Activated CD8-positive, alpha-beta T cell treated with anti-CD3 and anti-CD28 coated beads for 36 hours (primary cell): ENCODE results near the gene TRABD2B. TPM values are rescaled to one million over a fixed set of nuclear protein-coding genes. Genes with fewer than 3 reads are reported as not detected.

Source experiments
- ATAC-seq: fragments of 200-7000 bp; cut with Tn5 transposase; one replicate; pipeline ENCODE4 v1.10.0; 2021; ENCODE audit warnings: mild to moderate bottlenecking, moderate library complexity
- CTCF ChIA-PET: fragments of 350-600 bp; sonication (Branson Sonifier 250); formaldehyde crosslinking; loops from one replicate; lab custom pipeline; 2021; ENCODE audit warnings: antibody characterized with exemption; lab: Charles Lee
- POLR2A ChIA-PET: fragments of 350-600 bp; sonication (Branson Sonifier 250); formaldehyde crosslinking; loops from one replicate; lab custom pipeline; 2021; ENCODE audit warnings: antibody characterized with exemption; lab: Charles Lee
- DNase-seq: peaks from one replicate; pipeline ENCODE4 v3.0.0-alpha.2; 2020
- H3K27ac Mint-ChIP-seq: one replicate; pipeline ENCODE4 v1.8.0; 2021; ENCODE audit warnings: mild to moderate bottlenecking, mixed read lengths
- H3K27me3 Mint-ChIP-seq: one replicate; pipeline ENCODE4 v1.8.0; 2021; ENCODE audit warnings: mixed read lengths
- H3K36me3 Mint-ChIP-seq: one replicate; pipeline ENCODE4 v1.8.0; 2021; ENCODE audit warnings: low read depth, mixed read lengths
- H3K4me1 Mint-ChIP-seq: one replicate; pipeline ENCODE4 v1.8.0; 2021; ENCODE audit warnings: low read depth, mixed read lengths
- H3K4me3 Mint-ChIP-seq: one replicate; pipeline ENCODE4 v1.8.0; 2021; ENCODE audit warnings: mild to moderate bottlenecking, moderate library complexity, mixed read lengths
- H3K9me3 Mint-ChIP-seq: one replicate; pipeline ENCODE4 v1.8.0; 2021; ENCODE audit warnings: mixed read lengths
- intact Hi-C: fragments of 100-400 bp; cut with micrococcal nuclease; formaldehyde crosslinking; loops from one replicate; pipeline ENCODE4 v1.10.0; 2022
- total RNA-seq, 2 experiments: library from RNA; stranded (reverse); gene quantifications; one replicate each; pipeline ENCODE4 v1.2.3, GENCODE V29; 2021
- TF ChIP-seq, protein P1 (sequence below): fragments of 200-600 bp; IDR thresholded peaks from one replicate; pipeline ENCODE4 v1.8.0; 2022; ENCODE audit warnings: antibody characterized with exemption, mild to moderate bottlenecking

TRABD2B gene
- total RNA-seq, 2 experiments from 2014 or later: not detected

GRCh38 chr1:48023488-48023887 lies 26.3 kb upstream of the TRABD2B start:
- no peak for ATAC-seq
- no peak overlapping the region for H3K27ac Mint-ChIP-seq
- H3K4me3 Mint-ChIP-seq: no peak overlapping the region
- intact Hi-C loops: no loop called here
- H3K27me3 Mint-ChIP-seq: peaks cover 12% of the 10 kb centered on the region
- TF ChIP-seq, protein P1, sequence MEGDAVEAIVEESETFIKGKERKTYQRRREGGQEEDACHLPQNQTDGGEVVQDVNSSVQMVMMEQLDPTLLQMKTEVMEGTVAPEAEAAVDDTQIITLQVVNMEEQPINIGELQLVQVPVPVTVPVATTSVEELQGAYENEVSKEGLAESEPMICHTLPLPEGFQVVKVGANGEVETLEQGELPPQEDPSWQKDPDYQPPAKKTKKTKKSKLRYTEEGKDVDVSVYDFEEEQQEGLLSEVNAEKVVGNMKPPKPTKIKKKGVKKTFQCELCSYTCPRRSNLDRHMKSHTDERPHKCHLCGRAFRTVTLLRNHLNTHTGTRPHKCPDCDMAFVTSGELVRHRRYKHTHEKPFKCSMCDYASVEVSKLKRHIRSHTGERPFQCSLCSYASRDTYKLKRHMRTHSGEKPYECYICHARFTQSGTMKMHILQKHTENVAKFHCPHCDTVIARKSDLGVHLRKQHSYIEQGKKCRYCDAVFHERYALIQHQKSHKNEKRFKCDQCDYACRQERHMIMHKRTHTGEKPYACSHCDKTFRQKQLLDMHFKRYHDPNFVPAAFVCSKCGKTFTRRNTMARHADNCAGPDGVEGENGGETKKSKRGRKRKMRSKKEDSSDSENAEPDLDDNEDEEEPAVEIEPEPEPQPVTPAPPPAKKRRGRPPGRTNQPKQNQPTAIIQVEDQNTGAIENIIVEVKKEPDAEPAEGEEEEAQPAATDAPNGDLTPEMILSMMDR: no peak
- H3K36me3 Mint-ChIP-seq: no peaks in the 10 kb centered on the region
- no peak for DNase-seq
- POLR2A ChIA-PET: no interaction called here
- H3K9me3 Mint-ChIP-seq: no peaks in the 10 kb centered on the region
- H3K4me1 Mint-ChIP-seq: no peaks in the 10 kb centered on the region
- CTCF ChIA-PET: no interaction called here

DNA sequence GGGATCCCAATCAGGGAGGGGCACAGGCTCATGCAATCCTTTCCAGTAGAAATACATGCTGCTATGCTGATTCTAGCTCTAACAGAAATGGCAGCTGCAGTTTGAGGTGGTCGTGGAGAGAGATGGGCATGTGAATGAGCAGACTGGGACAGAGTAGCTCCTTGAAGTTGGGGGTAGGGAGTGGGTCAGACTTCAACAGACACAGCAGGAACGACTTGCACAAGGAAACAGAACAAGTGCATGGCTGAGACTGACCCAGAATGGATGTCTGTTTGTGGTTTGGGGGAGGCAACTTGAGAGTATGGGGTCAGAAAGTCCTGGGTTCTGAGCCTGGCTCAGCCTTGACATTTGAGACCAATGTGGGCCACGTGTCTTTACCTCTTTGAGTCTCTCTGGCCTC lies 25.1 kb upstream of the TRABD2B start:
- TF ChIP-seq, protein P1: no peak
- H3K4me3 Mint-ChIP-seq: no peak overlapping the region
- ATAC-seq (no peak), DNase-seq (no peak)
- POLR2A ChIA-PET: no interaction called here
- CTCF ChIA-PET: no interaction called here
- H3K27me3 Mint-ChIP-seq: peaks cover 12% of the 10 kb centered on the region
- H3K4me1 Mint-ChIP-seq: no peaks in the 10 kb centered on the region
- intact Hi-C loops: no loop called here
- no peak overlapping the region for H3K27ac Mint-ChIP-seq
- H3K9me3 Mint-ChIP-seq: no peaks in the 10 kb centered on the region
- H3K36me3 Mint-ChIP-seq: no peaks in the 10 kb centered on the region

DNA sequence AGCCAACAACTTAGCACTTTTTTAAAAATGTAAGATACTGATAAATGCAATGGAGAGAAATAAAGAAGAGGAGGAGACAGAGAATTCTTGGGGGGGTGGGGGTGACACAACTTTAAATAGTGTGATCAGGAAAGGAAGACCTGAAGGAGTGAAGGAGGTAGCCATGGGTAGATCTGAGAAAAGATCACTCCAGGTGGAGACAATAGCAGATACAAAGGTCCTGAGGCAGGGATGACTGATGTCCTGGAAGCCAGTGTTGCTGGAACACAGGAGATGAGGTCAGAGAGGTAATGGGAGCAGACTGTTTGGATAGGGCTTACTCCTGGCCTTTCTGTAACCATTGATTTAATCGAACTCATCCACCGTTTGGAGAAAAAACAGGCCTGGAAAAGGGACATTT lies 24.6 kb upstream of the TRABD2B start:
- no peak for ATAC-seq
- TF ChIP-seq, protein P1: no peak
- DNase-seq: no peak
- H3K4me1 Mint-ChIP-seq: no peaks in the 10 kb centered on the region
- H3K36me3 Mint-ChIP-seq: no peaks in the 10 kb centered on the region
- H3K27me3 Mint-ChIP-seq: peaks cover 15% of the 10 kb centered on the region
- intact Hi-C loops: no loop called here
- no peak overlapping the region for H3K27ac Mint-ChIP-seq
- no peak overlapping the region for H3K4me3 Mint-ChIP-seq
- H3K9me3 Mint-ChIP-seq: no peaks in the 10 kb centered on the region
- ChIA-PET POLR2A (no interaction called here), CTCF (no interaction called here)

DNA sequence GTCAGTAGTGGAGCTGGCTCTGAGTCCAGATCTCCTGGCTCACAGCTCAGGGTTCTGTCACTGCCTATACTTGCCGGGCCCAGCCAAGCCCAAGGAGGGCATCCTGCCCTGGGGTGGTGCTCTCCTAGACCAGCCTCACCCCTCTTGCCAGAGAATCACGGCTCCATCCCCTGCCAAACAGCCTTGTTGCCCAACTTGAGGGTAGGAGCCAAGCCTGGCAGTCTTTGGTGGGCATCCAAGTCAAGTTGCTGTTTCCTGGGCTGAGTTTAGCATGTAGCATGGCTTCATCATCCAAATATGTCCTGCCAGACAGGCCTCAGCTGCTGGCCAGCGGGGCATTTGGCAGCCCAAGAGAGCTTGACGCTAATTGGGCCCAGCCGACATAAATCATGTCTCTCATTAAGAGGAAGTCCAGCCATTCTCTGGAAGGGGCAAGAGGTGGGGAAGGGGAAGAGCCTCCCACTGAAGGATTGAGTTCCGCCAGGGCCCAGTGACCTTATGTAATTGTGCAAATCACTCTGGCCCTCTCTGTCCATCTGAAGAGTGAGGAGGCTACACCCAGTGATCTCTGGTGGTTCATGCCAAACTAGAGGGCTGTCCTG lies 22.6 kb upstream of the TRABD2B start:
- TF ChIP-seq, protein P1: no peak
- no peaks in the 10 kb centered on the region for H3K36me3 Mint-ChIP-seq

GRCh38 chr1:48018799-48019198 lies 21.6 kb upstream of the TRABD2B start:
- H3K9me3 Mint-ChIP-seq: no peaks in the 10 kb centered on the region
- ChIA-PET CTCF (interaction anchor here (1.6 kb wide), 1 partner anchor 21 kb away, joined by 7 read pairs; the partner anchor contains the start of gene TRABD2B), POLR2A (no interaction called here)
- ATAC-seq (no peak), DNase-seq (no peak)
- TF ChIP-seq, protein P1: no peak
- H3K4me3 Mint-ChIP-seq: no peak overlapping the region
- no peaks in the 10 kb centered on the region for H3K36me3 Mint-ChIP-seq
- no peaks in the 10 kb centered on the region for H3K4me1 Mint-ChIP-seq
- peaks cover 24% of the 10 kb centered on the region for H3K27me3 Mint-ChIP-seq
- H3K27ac Mint-ChIP-seq: no peak overlapping the region
- intact Hi-C loops: no loop called here

More for the DNA sequence above, 22.6 kb upstream of the TRABD2B start:
- peaks cover 23% of the 10 kb centered on the region for H3K27me3 Mint-ChIP-seq
- DNase-seq: no peak
- no peaks in the 10 kb centered on the region for H3K4me1 Mint-ChIP-seq
- no peak for ATAC-seq
- H3K9me3 Mint-ChIP-seq: no peaks in the 10 kb centered on the region
- POLR2A ChIA-PET: no interaction called here
- H3K4me3 Mint-ChIP-seq: no peak overlapping the region
- intact Hi-C loops: no loop called here
- no peak overlapping the region for H3K27ac Mint-ChIP-seq
- CTCF ChIA-PET: interaction anchor here (1.1 kb wide), 1 partner anchor 42 kb away, joined by 3 read pairs; no protein-coding TSS in a partner anchor
